Stimulated activated CD4-positive, alpha-beta T cell treated with anti-CD3 and anti-CD28 coated beads, Interleukin-4, amount 100 ng/mL, for 4 hours (primary cell): Measurements from ENCODE around the gene EN2.
"Not testable (repeated sequence)": the region's sequence is repeated elsewhere in the genome, so short reads cannot be mapped to it uniquely, and the experiment has no call there.

ENCODE experiments used
- DNase-seq, 2 experiments: peaks; one replicate each; pipeline ENCODE4 v3.0.0-alpha.2; 2020

Gene EN2

DNA sequence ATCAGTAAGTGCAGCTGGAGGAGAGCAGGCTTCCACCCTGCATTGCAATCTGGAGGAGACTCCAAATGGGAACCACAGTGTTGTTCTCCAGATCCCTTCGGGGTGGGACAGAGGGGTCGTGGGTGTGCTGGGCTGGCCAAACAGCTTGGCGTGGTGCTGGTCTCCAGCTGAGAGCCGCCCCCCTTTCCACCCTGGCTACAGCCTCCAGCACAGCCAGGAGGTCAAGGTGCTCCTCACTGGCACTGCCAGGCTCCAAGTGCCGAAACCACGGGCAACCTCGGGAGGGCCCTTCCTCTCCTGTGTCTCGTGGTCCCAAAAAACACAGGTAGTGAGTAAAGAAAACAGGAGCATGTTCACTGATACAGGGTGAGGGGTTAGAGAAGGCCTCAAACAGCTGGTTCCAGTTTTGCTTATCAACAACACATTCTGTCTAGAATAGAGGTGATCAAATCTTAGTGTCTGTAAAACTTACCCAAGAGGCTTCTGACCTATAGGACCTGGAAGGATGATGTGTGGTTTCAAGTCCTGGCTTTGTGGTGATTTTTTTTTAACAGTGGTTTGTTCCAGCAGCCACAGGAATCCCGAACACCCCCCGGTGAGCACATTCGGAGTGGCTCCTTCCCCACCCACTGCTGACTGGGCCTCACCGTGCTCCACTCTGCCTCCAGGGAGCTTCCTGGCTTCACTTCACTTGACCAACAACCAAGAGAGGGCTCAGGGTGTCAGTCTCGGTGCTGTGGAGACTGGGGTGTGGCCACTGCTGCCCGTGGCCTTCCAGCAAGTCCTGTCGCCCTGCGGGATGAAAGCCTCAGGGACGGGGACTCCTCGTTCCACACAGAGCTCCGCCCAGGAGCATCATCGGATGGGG lies 31.2 kb upstream of the EN2 start:
- no peak for DNase-seq

DNA sequence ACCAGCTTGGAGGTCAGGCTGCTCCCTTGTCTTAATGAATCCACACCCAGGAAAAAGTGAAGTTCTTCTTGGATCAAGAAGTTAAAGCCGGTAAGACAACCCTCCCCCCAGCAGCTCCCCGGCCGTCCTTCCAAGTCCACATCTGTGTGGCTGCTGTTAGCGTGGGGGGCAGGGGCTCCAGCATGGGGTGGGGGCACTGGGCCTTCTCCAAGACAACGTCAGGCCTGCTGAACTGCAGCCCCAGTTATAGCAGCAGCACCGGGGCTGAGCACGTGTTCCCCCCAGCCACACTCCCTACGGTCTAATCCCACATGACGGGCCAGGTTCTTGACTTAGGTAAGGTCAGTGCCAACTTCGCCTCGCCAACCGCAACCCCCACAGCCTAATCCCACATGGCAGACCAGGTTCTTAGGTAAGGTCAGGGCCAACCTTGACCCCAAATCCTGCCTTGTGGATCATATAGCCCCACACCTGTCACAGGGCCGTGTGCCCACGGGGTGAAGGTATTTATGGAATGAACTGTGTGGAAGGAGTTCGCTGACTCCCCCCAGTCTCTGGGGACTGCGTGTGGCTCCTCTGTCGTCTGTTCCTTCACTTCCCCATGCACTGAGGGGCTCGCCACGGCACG lies 30.4 kb upstream of the EN2 start:
- DNase-seq: no peak

DNA sequence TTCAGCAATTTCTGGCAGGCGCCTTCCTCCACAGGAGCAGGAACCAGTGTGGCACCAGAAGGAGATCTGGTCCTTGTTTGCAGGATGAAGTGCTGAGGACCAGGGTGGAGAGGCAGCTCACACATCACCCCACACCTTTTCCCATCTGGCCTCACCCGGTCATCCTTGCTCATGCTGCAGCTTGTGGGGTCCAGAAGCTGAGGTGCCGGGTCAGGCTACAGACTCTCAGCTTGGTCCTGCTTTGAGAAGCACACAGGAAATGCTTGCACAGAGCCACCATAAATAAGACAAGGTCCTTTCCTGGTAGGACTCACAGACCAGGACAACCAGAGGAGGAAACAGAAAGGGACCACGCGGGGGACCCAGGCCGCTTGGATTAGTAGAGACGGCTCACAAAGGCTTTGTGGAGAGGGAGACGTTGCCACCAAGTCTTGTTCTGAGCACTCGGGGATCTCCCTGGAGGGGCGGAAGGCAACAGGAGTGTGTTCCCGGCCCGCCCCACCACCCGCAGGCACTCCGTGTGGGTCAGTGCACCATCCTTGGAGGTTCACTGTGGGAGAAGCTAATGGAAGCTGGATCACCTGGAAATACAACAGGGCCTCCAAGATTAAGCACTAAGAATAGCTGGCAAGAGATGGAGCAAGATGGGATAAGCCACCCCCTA lies 29.6 kb upstream of the EN2 start:
- no peak for DNase-seq

DNA sequence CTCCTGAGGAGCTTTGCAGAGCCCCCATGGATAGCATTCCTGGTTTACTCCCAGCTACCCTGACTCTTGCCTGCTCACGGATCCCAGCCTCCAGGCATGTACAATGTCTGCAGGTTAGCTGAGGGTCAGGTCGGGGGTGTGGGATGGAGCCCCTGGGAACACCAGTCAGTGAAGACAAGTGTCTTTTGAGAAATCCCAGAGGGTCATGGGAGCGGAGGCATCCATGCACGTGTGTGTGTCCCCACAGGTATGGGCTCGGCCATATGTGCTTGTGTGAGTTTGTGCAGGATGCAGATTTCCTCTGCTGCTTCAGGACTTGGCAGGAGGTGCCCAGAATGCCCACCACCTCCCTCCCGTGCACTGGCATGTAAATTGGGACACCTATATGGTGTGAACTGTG lies 28.3 kb upstream of the EN2 start:
- no peak for DNase-seq

DNA sequence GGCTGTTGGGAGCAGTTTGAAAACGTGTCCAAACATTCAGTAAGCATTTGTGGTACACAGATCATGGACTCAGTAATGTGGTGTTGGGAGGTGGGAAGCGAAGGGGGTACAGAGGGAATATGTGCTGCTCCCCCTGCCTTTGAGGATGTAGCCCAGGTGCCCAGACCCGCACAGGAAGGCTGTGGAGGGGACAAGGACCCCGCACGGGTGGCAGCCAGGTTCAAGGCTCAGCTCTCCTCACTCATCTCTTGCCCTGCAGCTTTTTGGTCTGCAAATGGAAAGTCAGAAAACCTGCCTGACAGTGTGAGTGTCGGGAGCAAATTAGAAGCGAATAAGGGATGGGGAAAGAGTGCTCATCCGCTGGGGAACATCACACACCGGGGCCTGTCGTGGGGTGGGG lies 27.3 kb upstream of the EN2 start:
- no peak for DNase-seq

DNA sequence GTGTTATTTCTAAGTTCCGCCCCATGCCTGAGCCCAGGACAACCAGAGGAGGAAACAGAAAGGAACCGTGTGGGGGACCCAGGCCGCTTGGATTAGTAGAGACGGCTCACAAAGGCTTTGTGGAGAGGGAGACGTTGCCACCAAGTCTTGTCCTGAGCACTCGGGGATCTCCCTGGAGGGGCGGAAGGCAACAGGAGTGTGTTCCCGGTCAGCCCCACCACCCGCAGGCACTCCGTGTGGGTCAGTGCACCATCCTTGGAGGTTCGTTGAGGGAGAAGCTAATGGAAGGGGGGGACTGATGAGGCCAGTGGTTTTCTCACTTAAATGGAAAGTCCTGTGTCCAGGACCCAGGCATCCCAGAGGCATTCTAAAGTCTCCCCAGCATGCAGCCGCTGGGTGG lies 26.7 kb upstream of the EN2 start:
- DNase-seq: no peak

DNA sequence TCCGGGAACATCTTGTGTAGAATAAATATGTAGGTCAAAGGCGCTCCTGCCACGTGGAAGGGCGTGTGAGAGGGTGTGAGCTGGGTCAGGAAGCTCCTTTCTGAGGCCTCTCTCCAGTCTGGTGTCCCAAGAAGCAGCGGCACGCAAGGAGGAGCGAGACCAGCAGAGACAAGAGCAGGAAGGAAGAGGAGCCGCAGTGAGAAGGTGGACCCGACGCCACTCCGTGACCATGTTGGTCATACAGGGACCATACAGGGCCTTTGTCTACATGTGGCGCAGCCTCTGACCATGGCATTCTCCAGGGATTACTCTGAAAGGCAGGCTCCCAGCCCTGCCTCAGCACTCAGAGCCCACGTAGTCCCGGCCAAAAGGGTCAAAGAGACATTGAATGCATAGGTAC lies 26.2 kb upstream of the EN2 start:
- no peak for DNase-seq

DNA sequence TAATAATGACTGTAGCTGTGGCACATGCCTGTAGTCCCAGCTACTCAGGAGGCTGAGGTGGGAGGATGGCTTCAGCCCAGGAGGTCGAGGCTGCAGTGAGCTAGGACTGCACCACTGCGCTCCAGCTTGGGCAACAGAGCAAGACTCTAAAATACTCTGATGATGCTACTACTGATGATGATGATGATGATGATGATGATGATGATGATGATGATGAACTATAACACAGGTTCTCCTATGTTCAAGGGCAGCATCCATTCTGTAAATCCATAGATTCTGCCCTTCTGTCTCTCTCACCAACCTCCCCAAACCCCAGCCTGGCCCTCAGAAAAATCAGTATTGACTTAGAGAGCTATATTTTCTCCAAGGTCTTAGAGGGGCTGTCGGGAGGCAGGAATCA lies 22.8 kb upstream of the EN2 start:
- DNase-seq: no peak

DNA sequence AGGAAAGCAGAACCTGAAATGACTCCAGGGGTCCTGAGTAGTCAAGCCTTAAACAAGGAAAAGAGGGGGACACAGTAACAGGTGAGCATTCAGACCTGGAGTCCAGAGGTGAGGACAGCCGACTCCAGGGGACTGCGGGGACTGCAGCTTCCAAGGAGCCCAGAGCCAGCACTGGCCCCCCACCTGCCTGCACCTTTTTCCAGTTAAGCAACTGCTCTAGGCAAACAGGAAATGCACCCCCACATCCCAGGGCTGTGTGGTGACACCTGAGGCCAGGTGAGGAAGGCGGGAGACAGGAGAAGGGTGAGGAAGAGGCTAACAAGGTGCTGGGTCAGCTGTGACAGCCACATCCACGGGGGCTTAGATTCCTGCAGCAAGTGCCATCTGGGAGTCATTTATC lies 20.1 kb upstream of the EN2 start:
- no peak for DNase-seq

DNA sequence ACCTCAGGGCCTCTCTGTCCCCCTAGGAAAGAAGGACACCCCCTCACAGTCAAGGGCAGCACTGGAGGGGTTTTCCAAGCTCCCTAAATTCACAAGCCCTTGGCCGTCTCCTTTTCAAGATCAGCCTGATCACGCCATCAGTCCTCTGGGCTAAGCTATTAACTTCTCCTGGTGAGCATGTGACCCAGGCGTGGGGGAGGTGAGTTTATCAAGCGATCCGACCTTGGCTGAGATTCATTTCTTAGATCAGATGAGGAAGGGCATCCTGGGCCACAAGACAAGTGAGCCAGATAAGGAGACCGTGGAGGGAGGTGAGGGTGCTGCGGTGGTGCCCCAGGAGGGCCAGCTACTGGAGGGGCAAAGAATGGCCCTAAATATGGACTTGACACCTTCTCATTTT lies 19.2 kb upstream of the EN2 start:
- DNase-seq: no peak

DNA sequence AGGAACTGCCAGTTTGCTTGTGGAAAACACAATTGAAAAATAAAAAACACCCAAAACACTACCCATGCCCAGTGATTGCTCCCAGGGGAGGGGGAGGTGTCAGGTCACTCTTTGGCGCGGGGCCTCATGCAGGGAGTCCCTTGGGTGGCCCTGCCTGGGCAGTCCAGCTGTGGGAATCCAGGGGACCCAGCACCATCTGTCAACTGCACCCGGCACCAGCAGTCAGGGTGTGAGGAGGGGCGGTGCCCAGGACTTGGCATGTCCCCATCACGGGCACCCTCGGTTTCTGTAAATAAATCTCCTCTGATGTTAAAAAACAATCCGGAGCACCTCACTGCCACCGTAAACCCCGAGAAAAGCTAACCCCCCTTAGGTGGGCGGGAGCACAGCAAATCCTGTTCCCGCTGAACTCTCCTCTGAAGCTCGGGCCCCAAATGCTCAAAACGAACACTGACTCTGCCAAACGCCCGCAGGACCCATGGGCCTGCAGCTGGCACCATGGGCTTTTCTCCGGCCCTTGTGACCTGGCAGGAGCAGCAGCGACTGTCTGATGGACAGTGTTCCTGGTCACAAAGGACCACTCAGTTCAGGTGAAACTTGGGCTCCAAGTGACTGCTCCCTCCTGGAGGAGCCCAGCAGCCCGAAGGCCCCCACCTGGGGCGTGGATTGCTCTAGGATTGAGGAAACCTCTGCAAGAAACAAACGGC lies 18.5 kb upstream of the EN2 start:
- DNase-seq: no peak

DNA sequence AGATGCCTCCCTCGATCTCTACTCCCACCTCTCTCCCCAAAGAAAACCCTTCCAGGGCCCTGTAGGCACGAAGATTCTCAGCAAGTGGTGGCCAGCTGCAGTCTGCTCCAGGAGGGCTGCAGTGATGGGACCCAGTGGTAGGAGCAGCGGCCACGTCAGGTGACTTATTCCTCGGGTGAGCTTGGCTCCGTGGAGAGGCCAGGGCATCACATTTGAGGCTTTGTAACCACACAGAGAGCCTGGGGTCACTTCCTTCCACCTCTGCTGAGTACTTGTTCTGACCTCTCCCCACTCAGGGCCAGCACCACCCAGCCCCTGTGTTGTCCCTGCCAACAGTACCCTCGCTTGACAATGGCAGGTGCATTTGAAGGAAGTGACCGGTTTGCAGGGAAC lies 17.9 kb upstream of the EN2 start:
- DNase-seq: no peak

DNA sequence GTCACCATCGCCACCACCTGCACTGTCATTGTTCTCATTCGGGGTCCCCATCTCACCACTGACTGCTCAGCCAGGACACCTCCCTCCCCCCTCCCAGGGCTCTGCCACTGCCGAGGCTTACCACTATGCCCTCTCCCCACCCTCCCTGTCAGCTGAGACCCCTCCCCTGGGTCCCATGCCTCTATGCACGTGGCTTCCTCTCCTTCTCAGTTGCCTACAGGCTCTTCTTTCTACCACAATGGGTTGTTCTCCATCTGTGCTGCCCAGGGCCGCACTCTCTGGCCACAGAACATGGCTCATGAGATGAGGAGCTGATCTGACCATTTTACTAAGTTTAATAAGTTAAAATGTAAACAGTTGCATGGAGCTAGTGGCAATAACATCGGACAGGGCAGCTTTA lies 16.1 kb upstream of the EN2 start:
- no peak for DNase-seq

DNA sequence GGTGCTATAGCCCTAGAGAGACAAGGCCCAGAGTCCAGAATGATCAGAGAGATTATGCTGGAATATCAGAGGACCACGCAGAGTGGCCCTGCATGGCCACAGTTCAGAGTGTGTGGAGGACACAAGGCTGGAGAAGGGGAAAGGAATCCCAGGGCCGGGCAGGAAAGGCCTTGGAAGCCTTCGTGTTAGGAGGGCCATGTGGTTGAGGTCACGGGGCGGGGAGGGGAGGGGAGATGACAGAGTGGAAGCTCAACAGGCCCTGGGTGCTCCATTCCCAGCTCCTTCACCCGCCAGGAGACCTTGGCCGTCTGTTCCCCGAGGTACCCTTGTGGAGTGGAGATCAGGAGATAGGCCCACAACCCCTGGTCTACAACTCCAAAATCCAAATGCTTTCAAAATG lies 13.2 kb upstream of the EN2 start:
- DNase-seq: no peak

DNA sequence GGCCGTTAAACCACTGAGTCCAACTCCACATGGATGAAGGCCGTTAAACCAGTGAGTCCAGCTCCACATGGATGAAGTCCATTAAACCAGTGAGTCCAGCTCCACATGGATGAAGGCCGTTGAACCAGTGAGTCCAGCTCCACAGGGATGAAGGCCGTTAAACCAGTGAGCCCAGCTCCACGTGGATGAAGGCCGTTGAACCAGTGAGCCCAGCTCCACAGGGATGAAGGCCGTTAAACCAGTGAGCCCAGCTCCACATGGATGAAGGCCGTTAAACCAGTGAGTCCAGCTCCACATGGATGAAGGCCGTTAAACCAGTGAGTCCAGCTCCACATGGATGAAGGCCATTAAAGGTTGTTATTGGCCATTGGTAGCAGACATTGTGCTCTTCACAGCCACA lies 12.3 kb upstream of the EN2 start:
- DNase-seq: not testable (repeated sequence)

DNA sequence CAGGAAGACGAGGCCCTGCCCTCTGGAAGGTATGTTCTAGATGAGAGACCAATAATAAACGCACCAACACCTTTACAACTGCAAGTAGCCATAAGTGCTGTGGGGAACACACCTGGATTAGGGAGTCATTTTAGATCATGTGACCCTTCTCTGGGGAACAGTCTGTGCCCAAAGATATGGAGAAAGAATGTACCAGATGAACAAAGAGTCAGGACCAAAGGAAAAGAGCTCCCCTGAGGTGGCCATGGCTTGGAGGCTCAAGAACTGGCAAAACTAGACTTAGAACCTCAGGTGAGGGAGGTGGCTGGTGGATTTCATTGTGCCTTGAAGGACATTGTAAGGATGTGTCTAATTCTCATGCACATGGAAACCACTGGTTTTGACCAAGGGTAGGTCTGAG lies 10.3 kb upstream of the EN2 start:
- DNase-seq: no peak

DNA sequence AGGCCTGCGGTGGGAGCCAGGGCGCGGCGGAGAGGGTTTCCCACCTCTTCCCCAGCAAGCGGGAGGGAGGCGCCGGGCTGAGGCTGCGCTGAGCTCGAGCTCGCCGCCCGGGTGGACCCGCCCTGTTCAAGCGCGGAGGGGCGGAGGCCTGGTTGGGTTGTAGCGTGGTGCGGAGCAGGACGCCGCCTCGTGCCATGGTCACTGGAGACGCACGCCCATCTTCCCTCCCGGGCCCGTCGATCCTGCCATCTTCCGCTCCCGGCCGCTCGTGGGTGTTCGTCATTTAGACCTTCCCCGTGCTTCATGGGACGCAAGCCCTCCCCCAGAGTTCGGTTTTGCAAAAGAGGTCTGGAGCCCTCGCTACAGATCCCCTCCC lies 9.3 kb upstream of the EN2 start:
- no peak for DNase-seq

DNA sequence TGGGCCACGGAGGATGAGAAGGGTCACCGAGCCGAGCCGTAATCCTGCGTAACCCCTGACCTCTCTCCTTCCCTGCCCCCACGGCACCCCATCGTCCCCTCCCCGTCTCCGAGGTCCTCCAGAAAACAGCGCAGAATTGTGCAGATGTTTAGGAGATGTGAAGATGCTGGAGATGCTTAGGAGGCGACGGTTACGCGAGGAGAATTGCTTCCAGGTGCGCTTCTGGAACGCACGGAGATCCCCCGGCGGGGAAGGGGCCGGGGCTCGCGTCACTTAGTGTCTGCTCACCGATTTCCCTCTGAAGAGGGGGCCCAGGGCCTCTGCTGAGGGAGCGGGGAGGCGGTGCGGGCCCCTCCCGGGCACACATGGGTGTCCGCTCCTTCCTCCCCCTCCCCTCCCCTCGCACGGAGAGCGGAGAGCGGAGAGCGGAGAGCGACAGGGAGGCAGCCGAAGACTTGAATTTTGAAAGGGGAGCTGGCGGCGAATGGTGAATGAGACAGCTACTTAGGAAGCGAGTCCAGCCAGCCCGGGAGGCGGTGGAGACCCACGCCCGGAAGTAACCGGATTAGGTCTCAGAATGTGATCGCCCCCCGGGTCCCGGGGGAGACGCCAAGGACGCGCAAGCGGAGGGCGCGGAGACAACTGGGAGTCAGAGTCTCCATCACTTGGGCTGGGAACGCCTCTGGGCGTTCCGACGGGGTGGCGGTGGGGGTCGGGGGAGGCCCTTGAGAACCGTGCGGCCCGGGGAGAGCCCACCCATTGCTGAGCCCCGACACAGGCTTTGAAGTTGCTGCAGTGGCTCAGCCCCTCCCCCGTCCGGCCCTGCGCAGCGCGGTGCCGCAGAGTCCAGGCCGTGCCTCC lies 8.7 kb upstream of the EN2 start:
- no peak for DNase-seq

DNA sequence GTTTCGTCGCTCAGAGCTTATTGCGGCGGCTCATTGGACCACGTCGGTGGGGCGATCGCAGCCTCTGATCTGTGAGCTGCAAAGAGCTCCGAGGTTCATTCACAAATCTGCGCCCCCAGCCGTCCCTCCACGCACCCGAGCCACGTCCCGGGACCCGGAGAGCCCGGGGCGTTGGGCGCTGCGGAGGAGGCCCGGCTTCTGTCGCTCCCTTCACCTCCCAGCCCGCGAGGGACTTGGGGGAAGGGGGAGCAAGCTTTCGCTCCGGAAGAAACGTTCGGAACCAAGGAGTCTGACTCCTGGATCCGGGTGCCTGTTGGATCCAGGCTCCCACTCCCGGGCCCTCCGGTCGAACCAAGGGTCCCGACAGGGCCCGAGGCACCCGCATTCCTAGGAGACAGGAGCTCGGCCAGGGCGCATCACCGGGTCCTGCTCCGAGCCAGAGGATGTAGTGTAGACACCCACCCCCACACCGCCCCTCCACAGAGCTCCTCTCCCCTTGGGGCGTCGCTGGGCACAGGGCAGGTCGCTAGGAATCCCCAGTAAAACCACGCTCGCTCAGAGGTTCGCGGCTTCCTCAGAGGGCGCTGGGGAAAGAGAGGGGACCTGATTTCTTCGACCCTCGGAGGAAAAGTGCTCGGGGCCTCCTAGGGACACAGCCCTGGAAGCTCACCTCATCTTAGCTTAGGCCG lies 7.9 kb upstream of the EN2 start:
- no peak for DNase-seq

DNA sequence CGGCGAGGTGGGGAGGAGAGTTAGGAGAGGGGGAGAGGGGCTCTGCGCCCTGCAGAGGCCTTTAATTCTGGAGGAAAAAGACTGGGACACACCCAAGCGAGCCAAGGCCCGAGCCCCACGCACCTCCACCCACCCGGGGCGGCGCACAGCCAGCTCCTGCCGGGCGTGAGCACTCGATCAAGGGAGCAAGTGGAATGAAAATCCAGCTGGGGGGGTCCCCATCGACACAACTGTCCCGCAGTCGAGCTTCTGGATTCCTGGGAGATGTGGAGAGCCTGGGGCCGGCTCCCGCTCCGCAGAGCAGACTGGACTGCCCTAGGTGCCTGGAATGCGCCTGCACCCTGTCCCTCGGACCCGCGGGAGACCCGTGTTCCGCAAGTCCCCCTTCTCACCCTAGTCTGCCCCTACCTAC lies 7.4 kb upstream of the EN2 start:
- DNase-seq: no peak

DNA sequence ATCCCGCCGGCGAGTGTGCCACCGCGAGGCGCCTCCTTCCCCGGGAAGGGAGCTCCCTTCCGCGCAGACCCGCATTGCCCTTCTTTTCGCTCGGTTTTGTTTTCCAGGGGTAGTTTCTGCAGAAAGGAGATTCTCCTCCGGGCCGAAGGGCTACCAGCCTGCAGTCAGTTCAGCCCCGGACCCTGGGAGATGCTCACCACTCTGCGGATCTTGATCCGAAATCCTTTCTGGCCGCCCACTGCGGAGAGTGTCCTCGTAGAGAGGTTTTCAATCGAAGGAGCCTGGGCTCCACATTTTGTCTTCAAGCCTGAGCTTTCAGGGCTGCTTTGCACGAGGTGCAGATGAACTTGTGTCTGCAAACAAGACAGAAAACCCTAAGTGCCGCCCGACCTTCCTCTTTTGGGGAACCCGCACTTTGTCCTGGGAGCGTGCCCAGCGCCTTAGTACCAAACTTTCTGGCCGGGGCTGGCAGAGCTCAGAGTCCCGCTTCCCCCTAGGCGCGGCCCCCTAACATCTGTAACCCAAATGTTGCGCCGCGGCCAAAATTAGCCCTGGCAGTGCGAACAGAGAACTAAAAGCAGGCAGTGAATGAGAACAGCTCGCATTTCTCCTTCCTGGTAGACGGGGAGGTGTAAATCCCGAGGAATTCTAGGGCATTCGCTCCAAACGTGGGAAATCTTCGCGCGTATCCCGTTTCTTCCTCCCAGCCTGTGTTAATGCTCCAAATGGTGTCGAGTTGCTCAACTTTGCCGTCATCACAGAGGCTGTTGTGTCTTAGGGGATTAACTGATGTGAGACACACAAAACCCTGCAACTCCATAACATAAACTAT lies 6.7 kb upstream of the EN2 start:
- no peak for DNase-seq
